Transverse colon (tissue), 4 donors: Measurements from ENCODE around the gene BMP7. TPM values are rescaled to one million over a fixed set of nuclear protein-coding genes. Genes with fewer than 3 reads are reported as not detected.

Source experiments
- DNase-seq: peaks from one replicate; pipeline ENCODE4 v3.0.0-alpha.2; 2019
- H3K27ac ChIP-seq, 4 donors: fragments of 200-600 bp; sonication (generic); 2 replicates each; pipeline ENCODE4 v1.5.1; 2016 to 2018; ENCODE audit warnings: inconsistent platforms in 4 of 4
- H3K27me3 ChIP-seq: fragments of 200-600 bp; sonication (generic); 2 replicates; pipeline ENCODE4 v1.5.1; 2017; ENCODE audit warnings: inconsistent platforms
- H3K36me3 ChIP-seq, 4 donors: fragments of 200-600 bp; sonication (generic); 2 replicates each; pipeline ENCODE4 v1.5.1; 2017 to 2019; ENCODE audit warnings: inconsistent platforms in 4 of 4
- H3K4me1 ChIP-seq, 4 donors: fragments of 200-600 bp; sonication (generic); 2 replicates each; pipeline ENCODE4 v1.5.1; 2017 to 2020; ENCODE audit warnings: inconsistent platforms in 4 of 4
- H3K4me3 ChIP-seq, 4 donors: fragments of 200-600 bp; sonication (generic); 1 replicate in 1 of 4; 2 replicates in 3 of 4; pipeline versions ENCODE4 v1.5.1 to v1.6.1; 2017 to 2019; ENCODE audit warnings: inconsistent platforms in 4 of 4
- H3K9me3 ChIP-seq, 2 donors: fragments of 200-600 bp; sonication (generic); 2 replicates each; pipeline ENCODE4 v1.5.1; 2017 to 2019; ENCODE audit warnings: inconsistent platforms in 2 of 2
- CTCF ChIP-seq, 5 experiments: fragments of 200-600 bp in 3 of 5; fragments of 450-650 bp in 2 of 5; sonication (generic) in 3 of 5; IDR thresholded peaks; 1 replicate in 2 of 5; 2 replicates in 3 of 5; pipeline ENCODE4 v1.5.1; 2016 to 2017; ENCODE audit warnings: antibody characterized with exemption in 5 of 5, inconsistent platforms in 3 of 5, mild to moderate bottlenecking in 2 of 5, moderate library complexity in 1 of 5
- EP300 ChIP-seq: sonication (generic); formaldehyde crosslinking; IDR thresholded peaks from one replicate; pipeline ENCODE4 v1.6.1; 2017; ENCODE audit warnings: antibody characterized with exemption, low read depth
- POLR2A ChIP-seq: fragments of 450-650 bp; IDR thresholded peaks from one replicate; pipeline ENCODE4 v1.6.1; 2016; ENCODE audit warnings: antibody characterized with exemption, mild to moderate bottlenecking, moderate library complexity
- POLR2AphosphoS5 ChIP-seq, 3 donors: sonication (generic); formaldehyde crosslinking; IDR thresholded peaks; one replicate each; pipeline ENCODE4 v1.6.1; 2016; ENCODE audit warnings: antibody characterized with exemption in 3 of 3
- WGBS, 2 donors: methylation state at CpG; one replicate each; pipeline ENCODE4 v1.1.5; 2018; ENCODE audit warnings: low coverage in 1 of 2; 5-methylcytosine and 5-hydroxymethylcytosine counted together
- in situ Hi-C, 4 donors: fragments of 200-750 bp; cut with MboI; loops; one replicate each; pipeline versions ENCODE4 v1.15.0 to v1.15.1; 2017; ENCODE audit warnings: low sequenced_read_pairs in 3 of 4, low pct_ligation_motif_present in 1 of 4, low pct_unique_long_range_greater_than_20kb in 1 of 4
- intact Hi-C: fragments of 100-400 bp; cut with DNase I; formaldehyde crosslinking; loops from one replicate; pipeline ENCODE4 v1.15.1; 2023; ENCODE audit warnings: low total_unique reads
- total RNA-seq, 4 donors: library from RNA; depleted of rRNA; stranded (reverse); fragments of >200 nt; gene quantifications; one replicate each; pipeline ENCODE4 v1.1.0, GENCODE V29; 2016

The BMP7 gene
- total RNA-seq, 4 donors from 2014 or later = 1.4 to 2.2 (median 1.5) TPM; not detected in 1

- Histone ChIP-seq H3K9me3 (no peaks in the 10 kb centered on the region), H3K27me3 (no peaks in the 10 kb centered on the region), H3K4me1 (peaks cover 0 to 3% (median under 1%) of the 10 kb centered on the region in 4 donors), H3K27ac (no peak overlapping the region), H3K36me3 (no peaks in the 10 kb centered on the region), H3K4me3 (no peak overlapping the region)
- DNase-seq = no peak
- 67 to 73% methylated on average over 3 to 9 of the region's 9 CpGs for WGBS, 2 donors
- TF ChIP-seq POLR2AphosphoS5 (IDR thresholded peaks at IDR 0.05) (no peak), EP300 (no peak), CTCF (IDR thresholded peaks at IDR 0.05) (no peak)
- in situ Hi-C loops (no loop called here), intact Hi-C loops (no loop called here)
These were observed 48.6 kb downstream of the BMP7 start for GRCh38 chr20:57217802-57218201.

GRCh38 chr20:57216669-57217068 lies 49.8 kb downstream of the BMP7 start:
- in situ Hi-C loops (no loop called here), intact Hi-C loops (no loop called here)
- Histone ChIP-seq H3K36me3 (no peaks in the 10 kb centered on the region), H3K27ac (no peak overlapping the region), H3K4me1 (peaks cover 6 to 13% (median 8%) of the 10 kb centered on the region in 4 donors), H3K9me3 (no peaks in the 10 kb centered on the region), H3K4me3 (no peak overlapping the region), H3K27me3 (no peaks in the 10 kb centered on the region)
- DNase-seq = no peak
- TF ChIP-seq POLR2A (no peak), CTCF (IDR thresholded peaks at IDR 0.05) (no peak), EP300 (no peak), POLR2AphosphoS5 (IDR thresholded peaks at IDR 0.05) (no peak)
- WGBS, 2 donors = 70% methylated on average over 9 of the region's 9 CpGs; no CpG with 5 or more reads in 1 of the 2 donors

- in situ Hi-C loops = no loop called here
- no peaks in the 10 kb centered on the region for H3K27me3 ChIP-seq
- no peaks in the 10 kb centered on the region for H3K36me3 ChIP-seq
- WGBS, 2 donors = 73 to 80% methylated on average over 7 to 10 of the region's 10 CpGs
- intact Hi-C loops = no loop called here
- DNase-seq = no peak
- no peaks in the 10 kb centered on the region for H3K9me3 ChIP-seq
- H3K4me3 ChIP-seq = no peak overlapping the region
- no peak overlapping the region for H3K27ac ChIP-seq
- H3K4me1 ChIP-seq = peaks cover 6 to 13% (median 8%) of the 10 kb centered on the region in 4 donors
- TF ChIP-seq POLR2AphosphoS5 (IDR thresholded peaks at IDR 0.05) = no peak
- TF ChIP-seq EP300 = no peak
- TF ChIP-seq CTCF (IDR thresholded peaks at IDR 0.05) = no peak
- no peak for TF ChIP-seq POLR2A
These were observed 50.5 kb downstream of the BMP7 start for GRCh38 chr20:57215826-57216471.

- in situ Hi-C loops = no loop called here
- WGBS, 2 donors = 77 to 81% methylated on average over 3 to 6 of the region's 6 CpGs
- Histone ChIP-seq H3K4me1 (peaks cover 6 to 13% (median 8%) of the 10 kb centered on the region in 4 donors), H3K4me3 (no peak overlapping the region), H3K27me3 (no peaks in the 10 kb centered on the region), H3K9me3 (no peaks in the 10 kb centered on the region), H3K36me3 (no peaks in the 10 kb centered on the region), H3K27ac (no peak overlapping the region)
- no peak for DNase-seq
- TF ChIP-seq CTCF (IDR thresholded peaks at IDR 0.05) (no peak), POLR2AphosphoS5 (IDR thresholded peaks at IDR 0.05) (no peak), POLR2A (no peak), EP300 (no peak)
- intact Hi-C loops = no loop called here
These were observed 51.0 kb downstream of the BMP7 start for GRCh38 chr20:57215426-57215825.
